Esophagus squamous epithelium (tissue), 5 donors: Measurements from ENCODE around the gene HSPB1. TPM values are rescaled to one million over a fixed set of nuclear protein-coding genes. Genes with fewer than 3 reads are reported as not detected.

Experiments used
- DNase-seq: peaks from one replicate; lab custom pipeline; 2025; lab: John Stamatoyannopoulos, UW
- H3K27ac ChIP-seq, 4 donors: fragments of 200-600 bp; sonication (generic); one replicate each; pipeline ENCODE4 v1.5.1; 2016 to 2019; ENCODE audit warnings: mild to moderate bottlenecking in 1 of 4
- H3K27me3 ChIP-seq, 4 donors: fragments of 200-600 bp; sonication (generic); 1 replicate in 3 of 4; 2 replicates in 1 of 4; pipeline versions ENCODE4 v1.5.1 to v1.6.0; 2017 to 2021; ENCODE audit warnings: antibody characterized with exemption in 1 of 4
- H3K36me3 ChIP-seq, 3 donors: fragments of 200-600 bp; sonication (generic); one replicate each; pipeline ENCODE4 v1.5.1; 2016 to 2019
- H3K4me1 ChIP-seq, 3 donors: fragments of 200-600 bp; sonication (generic); one replicate each; pipeline ENCODE4 v1.5.1; 2017 to 2019
- H3K4me3 ChIP-seq, 4 donors: fragments of 200-600 bp; sonication (generic); 1 replicate in 3 of 4; 2 replicates in 1 of 4; pipeline ENCODE4 v1.5.1; 2016 to 2019; ENCODE audit warnings: mild to moderate bottlenecking in 2 of 4, moderate library complexity in 1 of 4
- H3K9me3 ChIP-seq, 3 donors: fragments of 200-600 bp; sonication (generic); one replicate each; pipeline ENCODE4 v1.5.1; 2016 to 2019
- POLR2A ChIP-seq, 4 donors: fragments of 450-650 bp; IDR thresholded peaks; one replicate each; pipeline ENCODE4 v1.6.1; 2017; ENCODE audit warnings: antibody characterized with exemption in 4 of 4, mild to moderate bottlenecking in 4 of 4, moderate library complexity in 3 of 4
- WGBS, 2 donors: methylation state at CpG; one replicate each; pipeline ENCODE4 v1.1.5; 2018; 5-methylcytosine and 5-hydroxymethylcytosine counted together
- intact Hi-C: fragments of 100-400 bp; cut with DNase I; formaldehyde crosslinking; loops from one replicate; pipeline ENCODE4 v1.15.0; 2022
- total RNA-seq, 4 donors: library from RNA; depleted of rRNA; stranded (reverse); fragments of >200 nt; gene quantifications; one replicate each; pipeline ENCODE4 v1.1.0, GENCODE V29; 2016
- TF ChIP-seq, protein P1 (sequence below), 6 experiments: fragments of 450-650 bp in 4 of 6; fragments of 200-600 bp in 2 of 6; sonication (generic) in 2 of 6; IDR thresholded peaks; one replicate each; pipeline ENCODE4 v1.5.1; 2016 to 2019; ENCODE audit warnings: antibody characterized with exemption in 6 of 6, mild to moderate bottlenecking in 4 of 6, moderate library complexity in 4 of 6
- donor health status: DM: yes; HTN: yes; CAD: no.

Gene HSPB1
- total RNA-seq, 4 donors from 2014 or later: 2,415 to 6,888 (median 3,249) TPM

- Histone ChIP-seq H3K9me3 (no peaks in the 10 kb centered on the region), H3K4me3 (no peak overlapping the region), H3K27ac (no peak overlapping the region), H3K4me1 (peaks cover 0 to 16% (median 10%) of the 10 kb centered on the region in 3 donors), H3K27me3 (peaks cover under 1 to 72% (median 4%) of the 10 kb centered on the region in 4 donors), H3K36me3 (no peaks in the 10 kb centered on the region)
- 78 to 90% methylated on average over 6 of the region's 6 CpGs for WGBS, 2 donors
- DNase-seq: no peak
- no peak for TF ChIP-seq POLR2A (IDR thresholded peaks at IDR 0.05)
- TF ChIP-seq, protein P1, sequence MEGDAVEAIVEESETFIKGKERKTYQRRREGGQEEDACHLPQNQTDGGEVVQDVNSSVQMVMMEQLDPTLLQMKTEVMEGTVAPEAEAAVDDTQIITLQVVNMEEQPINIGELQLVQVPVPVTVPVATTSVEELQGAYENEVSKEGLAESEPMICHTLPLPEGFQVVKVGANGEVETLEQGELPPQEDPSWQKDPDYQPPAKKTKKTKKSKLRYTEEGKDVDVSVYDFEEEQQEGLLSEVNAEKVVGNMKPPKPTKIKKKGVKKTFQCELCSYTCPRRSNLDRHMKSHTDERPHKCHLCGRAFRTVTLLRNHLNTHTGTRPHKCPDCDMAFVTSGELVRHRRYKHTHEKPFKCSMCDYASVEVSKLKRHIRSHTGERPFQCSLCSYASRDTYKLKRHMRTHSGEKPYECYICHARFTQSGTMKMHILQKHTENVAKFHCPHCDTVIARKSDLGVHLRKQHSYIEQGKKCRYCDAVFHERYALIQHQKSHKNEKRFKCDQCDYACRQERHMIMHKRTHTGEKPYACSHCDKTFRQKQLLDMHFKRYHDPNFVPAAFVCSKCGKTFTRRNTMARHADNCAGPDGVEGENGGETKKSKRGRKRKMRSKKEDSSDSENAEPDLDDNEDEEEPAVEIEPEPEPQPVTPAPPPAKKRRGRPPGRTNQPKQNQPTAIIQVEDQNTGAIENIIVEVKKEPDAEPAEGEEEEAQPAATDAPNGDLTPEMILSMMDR (IDR thresholded peaks at IDR 0.05): no peak
- intact Hi-C loops: no loop called here
Observed at GRCh38 chr7:76272142-76272541, 30.3 kb upstream of the HSPB1 start.

DNA sequence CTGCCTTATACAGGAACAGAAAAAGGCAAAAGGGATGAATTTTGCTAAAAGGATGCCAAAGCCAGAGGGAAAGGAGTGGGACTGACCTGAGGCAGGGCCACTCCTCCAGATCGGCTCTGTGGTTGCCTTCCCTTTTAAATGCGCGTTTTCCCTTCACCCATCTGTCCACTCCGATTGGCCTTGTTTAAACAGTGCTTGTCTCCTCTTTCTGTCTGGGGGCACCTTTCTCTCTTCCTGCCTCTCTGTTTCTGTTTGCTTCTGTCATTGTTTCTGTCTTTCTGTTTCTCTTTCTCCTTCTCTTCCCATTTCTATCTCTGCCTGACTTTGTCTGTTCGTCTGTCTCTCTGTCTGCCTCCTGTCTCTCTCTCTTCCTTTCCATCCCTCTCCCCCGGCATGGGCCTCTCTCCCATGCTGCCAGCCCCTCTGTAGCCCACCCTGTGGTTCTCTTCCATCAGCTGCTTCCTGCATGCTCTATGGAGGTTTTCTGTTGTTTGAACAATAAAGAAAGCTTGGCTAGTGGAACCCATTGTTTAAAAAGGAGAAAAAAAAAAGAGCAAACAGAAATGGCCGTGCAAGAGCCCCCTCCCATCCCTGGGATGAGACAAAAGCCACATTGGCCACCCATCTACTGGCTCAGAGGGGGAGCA lies 29.5 kb upstream of the HSPB1 start:
- Histone ChIP-seq H3K9me3 (no peaks in the 10 kb centered on the region), H3K36me3 (no peaks in the 10 kb centered on the region), H3K27ac (no peak overlapping the region), H3K27me3 (peaks cover 0 to 67% (median 2%) of the 10 kb centered on the region in 4 donors), H3K4me3 (no peak overlapping the region), H3K4me1 (peaks cover 0 to 7% (median 4%) of the 10 kb centered on the region in 3 donors)
- TF ChIP-seq, protein P1 (IDR thresholded peaks at IDR 0.05): no peak
- no peak for TF ChIP-seq POLR2A (IDR thresholded peaks at IDR 0.05)
- intact Hi-C loops: no loop called here
- DNase-seq: no peak
- WGBS, 2 donors: 31 to 53% methylated on average over 7 of the region's 7 CpGs

DNA sequence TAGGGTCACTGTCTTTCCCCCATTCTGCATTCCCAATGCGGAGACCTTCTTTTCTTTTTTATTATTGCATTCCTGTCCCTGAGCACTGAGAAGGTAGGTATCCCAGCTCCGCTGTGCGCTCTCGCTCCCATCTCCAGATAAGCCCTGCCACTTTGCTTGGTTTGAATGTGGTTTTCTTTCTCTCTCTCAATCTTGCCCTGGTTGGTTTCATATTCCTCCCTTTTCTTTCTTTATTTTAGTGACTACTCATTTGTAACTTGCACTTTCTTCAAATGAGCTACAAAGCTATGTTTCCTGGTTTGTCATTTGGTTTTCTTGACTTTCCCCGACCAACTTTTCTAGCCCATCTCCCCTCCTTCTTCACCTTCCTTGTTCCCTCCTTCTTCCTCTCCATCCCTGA lies 29.0 kb upstream of the HSPB1 start:
- H3K9me3 ChIP-seq: no peaks in the 10 kb centered on the region
- TF ChIP-seq, protein P1 (IDR thresholded peaks at IDR 0.05): no peak
- no peak for TF ChIP-seq POLR2A (IDR thresholded peaks at IDR 0.05)
- no peaks in the 10 kb centered on the region for H3K36me3 ChIP-seq
- peaks cover 0 to 2% (median 0%) of the 10 kb centered on the region in 3 donors for H3K4me1 ChIP-seq
- no peak overlapping the region for H3K27ac ChIP-seq
- no peak for DNase-seq
- no peak overlapping the region for H3K4me3 ChIP-seq
- intact Hi-C loops: no loop called here
- peaks cover 0 to 67% (median 0%) of the 10 kb centered on the region in 4 donors for H3K27me3 ChIP-seq
- WGBS, 2 donors: 82 to 87% methylated on average over 5 of the region's 5 CpGs

GRCh38 chr7:76278540-76278939 lies 23.9 kb upstream of the HSPB1 start:
- H3K36me3 ChIP-seq: no peaks in the 10 kb centered on the region
- intact Hi-C loops: loop anchor here (5.0 kb wide), 1 partner anchor 91 kb away; no protein-coding TSS in a partner anchor
- WGBS, 2 donors: 100% methylated on average over 1 of the region's 1 CpG; no CpG with 5 or more reads in 1 of the 2 donors
- H3K27me3 ChIP-seq: peaks cover 0 to 72% (median 0%) of the 10 kb centered on the region in 4 donors
- TF ChIP-seq, protein P1 (IDR thresholded peaks at IDR 0.05): no peak
- no peak for TF ChIP-seq POLR2A (IDR thresholded peaks at IDR 0.05)
- H3K9me3 ChIP-seq: no peaks in the 10 kb centered on the region
- DNase-seq: no peak
- H3K4me3 ChIP-seq: no peak overlapping the region
- no peak overlapping the region for H3K27ac ChIP-seq
- peaks cover 10 to 31% (median 14%) of the 10 kb centered on the region in 3 donors for H3K4me1 ChIP-seq

- Histone ChIP-seq H3K27me3 (peaks cover 0 to 66% (median 0%) of the 10 kb centered on the region in 4 donors), H3K36me3 (peaks cover 0 to 3% (median 0%) of the 10 kb centered on the region in 3 donors), H3K9me3 (no peaks in the 10 kb centered on the region), H3K4me3 (no peak overlapping the region), H3K4me1 (peaks cover 10 to 34% (median 14%) of the 10 kb centered on the region in 3 donors), H3K27ac (no peak overlapping the region)
- intact Hi-C loops: no loop called here
- WGBS, 2 donors: 29 to 44% methylated on average over 10 to 13 of the region's 25 CpGs
- TF ChIP-seq, protein P1 (IDR thresholded peaks at IDR 0.05): no peak
- no peak for TF ChIP-seq POLR2A (IDR thresholded peaks at IDR 0.05)
- no peak for DNase-seq
Observed at GRCh38 chr7:76280408-76280807, 22.1 kb upstream of the HSPB1 start.
